Stimulated activated CD4-positive, alpha-beta T cell treated with anti-CD3 and anti-CD28 coated beads, Interleukin-1b, Interleukin-23, amount 100 ng/mL, for 48 hours (primary cell): ENCODE data around the gene OLFML2A.
"Not testable (repeated sequence)": the region's sequence is repeated elsewhere in the genome, so short reads cannot be mapped to it uniquely, and the experiment has no call there.

ENCODE experiments used
- DNase-seq: peaks from one replicate; pipeline ENCODE4 v3.0.0-alpha.2; 2020

Gene OLFML2A

DNA sequence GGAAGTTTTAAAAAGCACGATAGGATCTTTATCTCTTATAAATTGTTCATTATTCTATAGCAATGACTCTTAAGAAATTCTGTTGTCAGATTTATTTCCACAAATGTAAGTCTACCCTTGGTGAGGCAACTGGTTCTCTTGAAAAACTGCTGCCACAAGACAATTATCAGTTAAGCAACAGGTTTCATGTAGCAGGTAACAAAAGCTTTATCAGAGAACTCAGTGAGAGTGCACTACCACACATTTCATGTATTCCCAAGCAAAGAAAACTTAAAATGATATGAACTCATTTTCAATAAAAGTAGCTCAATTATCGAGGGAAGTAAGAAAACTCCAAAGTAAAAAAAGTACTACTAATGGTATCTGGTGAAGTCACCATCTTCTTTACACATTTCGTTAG lies 15.2 kb upstream of the OLFML2A start:
- no peak for DNase-seq

GRCh38 chr9:124762633-124763032 lies 14.3 kb upstream of the OLFML2A start:
- no peak for DNase-seq

GRCh38 chr9:124764774-124765438 lies 12.0 kb upstream of the OLFML2A start:
- DNase-seq, result no peak

DNA sequence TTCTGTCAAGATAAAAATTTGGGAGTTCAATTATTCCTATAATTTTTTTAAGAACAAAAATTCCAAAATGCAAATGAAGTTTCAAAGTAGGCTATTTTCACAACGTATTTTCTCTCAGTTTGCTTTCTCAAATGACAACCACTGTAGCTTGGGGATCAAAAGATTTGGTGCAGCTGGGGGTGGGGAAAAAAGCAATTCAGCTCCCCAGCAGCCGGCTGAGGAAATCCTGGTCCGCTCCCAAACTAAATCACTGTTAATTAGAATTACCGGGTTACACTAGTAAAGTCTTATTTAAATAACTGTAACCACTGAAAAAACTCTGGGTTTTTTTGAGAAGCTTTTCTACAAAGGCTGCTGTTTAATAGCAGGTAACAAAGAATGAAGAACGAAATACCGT lies 11.5 kb upstream of the OLFML2A start:
- DNase-seq, result no peak

DNA sequence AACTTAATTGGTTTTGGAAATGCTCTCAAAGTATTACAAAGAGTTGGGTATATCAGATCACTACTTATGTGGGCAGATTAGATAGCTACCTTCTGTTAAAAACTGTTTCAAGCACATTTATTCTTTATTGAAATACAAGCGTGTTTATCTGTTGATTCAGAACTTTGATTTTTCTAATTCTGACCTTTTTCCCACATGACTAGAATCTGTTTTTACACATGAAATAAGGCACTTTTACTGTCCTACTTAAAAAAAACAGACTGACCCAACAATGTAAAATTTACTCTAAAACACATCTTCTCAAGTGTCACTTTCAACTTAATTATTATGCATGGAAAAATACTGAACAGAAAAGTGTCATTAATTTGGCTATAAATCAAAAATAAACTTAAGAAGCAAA lies 10.6 kb upstream of the OLFML2A start:
- no peak for DNase-seq

DNA sequence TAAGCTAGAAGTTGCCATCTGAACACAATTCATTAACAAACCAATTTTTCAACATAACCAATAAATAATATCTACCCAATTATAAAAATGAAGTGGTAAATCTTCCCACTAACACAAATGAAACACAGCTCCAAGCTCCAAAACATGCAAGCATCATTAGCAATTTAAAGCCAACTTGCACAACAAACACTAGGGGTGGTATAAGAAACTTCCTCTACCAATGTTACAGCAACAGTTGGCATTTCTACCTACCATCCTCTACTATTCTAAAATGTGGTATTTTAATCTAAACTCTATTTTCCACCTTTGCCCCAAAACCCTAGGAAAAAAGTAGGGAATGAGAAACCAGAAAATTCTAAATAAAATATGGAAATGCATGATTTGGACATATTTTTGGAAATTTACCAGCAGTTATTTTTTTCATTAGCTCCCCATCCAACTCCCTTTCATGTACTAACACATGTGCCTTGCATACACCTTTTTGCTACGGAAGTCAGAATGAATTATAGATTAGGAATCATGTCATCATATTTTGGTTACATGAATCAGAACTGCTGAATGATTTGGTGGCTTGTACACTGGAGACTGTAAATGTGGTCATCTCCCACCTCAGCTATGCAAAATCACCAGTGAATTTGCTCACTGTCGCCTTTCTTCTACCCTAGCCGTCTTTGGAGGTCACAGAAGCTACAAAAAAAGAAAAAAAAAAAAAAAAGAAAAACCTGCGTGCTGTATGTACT lies 9.9 kb upstream of the OLFML2A start:
- DNase-seq, result no peak

DNA sequence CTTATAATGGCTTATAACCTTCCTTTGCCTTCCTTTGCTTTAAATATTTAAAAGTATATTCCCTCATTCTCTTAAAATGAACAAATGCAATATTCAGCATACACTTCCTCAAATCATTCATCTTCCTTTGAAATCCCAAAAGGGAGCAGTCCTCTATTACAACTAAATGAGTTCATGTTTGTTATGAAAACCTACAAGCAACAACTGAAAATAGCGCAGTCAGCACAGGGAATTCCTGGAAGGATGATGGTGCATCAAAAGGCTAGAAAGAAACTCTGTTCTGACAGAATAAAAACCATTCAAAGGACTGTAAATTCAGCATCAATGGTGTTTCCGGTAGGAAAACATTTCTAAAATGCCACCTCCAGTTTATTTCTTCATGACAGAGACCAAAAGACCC lies 9.1 kb upstream of the OLFML2A start:
- DNase-seq, result no peak

DNA sequence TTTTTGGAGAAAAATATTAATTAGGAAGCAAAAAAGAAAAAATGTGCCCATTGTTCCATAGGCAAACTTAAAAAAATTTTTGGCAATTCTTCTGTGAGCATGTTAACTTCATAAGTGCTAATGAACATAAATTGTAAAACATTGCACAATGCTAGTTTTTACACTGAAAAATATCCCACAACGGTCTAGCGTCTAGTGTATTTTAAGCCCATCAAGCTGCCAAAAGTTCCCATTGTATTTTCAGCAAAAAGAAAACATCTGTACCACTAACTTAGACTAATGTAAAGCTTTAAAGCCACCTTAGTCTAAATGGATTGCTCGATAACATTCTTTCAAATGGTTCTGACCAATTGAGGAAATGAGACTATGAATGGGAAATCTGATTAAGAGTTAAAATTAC lies 8.6 kb upstream of the OLFML2A start:
- no peak for DNase-seq

GRCh38 chr9:124768750-124769548 lies 8.0 kb upstream of the OLFML2A start:
- no peak for DNase-seq

GRCh38 chr9:124769549-124770358 lies 7.2 kb upstream of the OLFML2A start:
- DNase-seq, result no peak

- DNase-seq, result peak; percentile 23
These were observed 6.4 kb upstream of the OLFML2A start for GRCh38 chr9:124770359-124771020.

DNA sequence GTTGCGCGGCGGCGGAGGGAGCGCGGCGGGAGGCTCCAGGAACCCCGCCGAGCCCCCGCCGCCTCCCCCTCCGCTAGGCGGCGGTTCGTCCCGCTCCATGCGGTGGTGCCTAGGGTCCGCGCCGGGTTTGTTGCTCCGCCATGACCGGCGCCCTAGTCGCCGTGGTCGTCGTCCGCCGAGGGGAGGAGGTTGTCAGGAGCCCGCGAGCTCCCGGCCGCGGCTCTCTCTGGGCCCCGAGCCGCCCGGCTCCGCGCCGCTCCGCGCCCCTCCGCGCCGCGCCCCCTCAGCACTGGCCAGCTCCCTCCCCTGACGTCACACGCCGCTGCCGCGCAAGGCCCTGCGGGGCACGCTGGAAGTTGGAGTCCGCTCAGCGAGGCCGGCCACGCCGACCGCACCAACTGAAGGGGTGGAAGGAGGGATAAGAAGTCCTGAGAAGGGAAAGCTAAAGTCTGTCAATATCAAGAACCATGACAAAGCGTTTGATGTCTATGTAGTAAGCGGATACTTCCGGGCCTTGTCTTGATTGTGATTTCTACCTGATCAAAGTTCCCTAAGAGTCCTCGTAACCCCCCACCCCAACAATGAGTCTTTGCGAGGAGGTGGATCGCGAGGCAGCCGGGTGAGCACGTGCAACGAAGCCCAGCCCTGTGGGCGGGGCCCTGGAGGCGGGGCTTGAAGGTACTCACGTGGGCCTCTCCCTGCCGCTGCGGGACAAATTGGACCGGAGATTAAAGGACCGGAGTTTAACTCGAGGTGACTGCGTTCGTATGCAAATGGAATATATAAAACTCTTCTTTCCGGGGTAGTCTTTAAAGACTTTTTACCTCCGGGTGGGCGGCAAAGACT lies 5.7 kb upstream of the OLFML2A start, which contains the start of gene NR6A1:
NR6A1 (minus strand) TSS at position 291 of the 846 bp plus-strand sequence.
- peak; percentile 94 for DNase-seq

DNA sequence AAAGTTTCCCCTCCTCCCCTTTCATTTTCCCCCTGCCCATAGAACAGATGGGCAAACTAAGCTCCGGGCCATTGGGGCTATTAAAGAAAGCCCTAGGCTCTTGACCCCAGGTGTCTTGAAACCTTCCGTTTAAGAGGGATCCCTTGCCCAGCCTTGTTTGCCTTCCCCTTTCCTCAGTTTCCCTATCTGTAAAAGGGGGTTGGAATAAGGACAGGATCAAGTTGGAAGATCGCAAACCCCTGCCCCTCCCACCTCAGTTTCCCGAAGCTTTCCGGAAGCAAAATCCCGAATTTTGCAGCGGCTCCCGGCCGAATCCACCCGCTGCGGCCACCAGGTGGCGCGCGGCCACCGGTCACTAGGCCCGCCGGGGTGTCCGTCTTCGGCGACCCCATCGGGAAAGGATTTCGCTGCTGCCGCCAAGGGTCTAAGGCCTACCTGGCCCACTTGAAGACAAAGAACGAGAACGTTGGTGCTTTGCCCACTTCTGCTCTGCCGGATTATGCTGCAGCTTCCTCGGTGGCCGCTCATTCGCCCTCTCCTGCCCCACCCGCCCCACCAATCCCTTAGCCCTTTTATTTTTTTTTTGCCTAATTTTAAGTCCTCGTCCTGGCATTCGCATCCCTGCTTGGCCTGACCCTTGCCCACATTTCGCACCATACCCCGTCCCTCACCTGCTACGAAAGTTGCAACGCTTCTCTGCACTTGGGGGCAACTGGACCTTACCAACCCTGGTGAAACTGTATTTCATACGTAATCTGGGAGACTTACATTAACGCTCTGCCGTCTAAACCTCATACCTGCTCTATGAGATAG lies 4.9 kb upstream of the OLFML2A start:
- peak; percentile 19 for DNase-seq

DNA sequence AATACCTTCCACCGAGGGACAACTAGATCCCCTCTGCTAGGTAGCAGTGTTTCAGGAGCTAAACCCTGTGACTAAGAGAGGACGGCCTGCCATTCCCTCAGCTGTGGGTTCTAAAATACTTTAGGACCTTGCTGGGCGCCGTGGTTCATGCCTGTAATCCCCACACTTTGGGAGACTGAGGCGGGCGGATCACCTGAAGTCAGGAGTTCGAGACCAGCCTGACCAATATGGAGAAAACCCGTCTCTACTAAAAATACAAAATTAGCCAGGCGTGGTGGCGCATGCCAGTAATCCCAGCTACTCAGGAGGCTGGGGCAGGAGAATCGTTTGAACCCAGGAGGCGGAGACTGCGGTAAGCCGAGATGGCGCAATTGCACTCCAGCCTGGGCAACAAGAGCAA lies 4.1 kb upstream of the OLFML2A start:
- not testable (repeated sequence) for DNase-seq

DNA sequence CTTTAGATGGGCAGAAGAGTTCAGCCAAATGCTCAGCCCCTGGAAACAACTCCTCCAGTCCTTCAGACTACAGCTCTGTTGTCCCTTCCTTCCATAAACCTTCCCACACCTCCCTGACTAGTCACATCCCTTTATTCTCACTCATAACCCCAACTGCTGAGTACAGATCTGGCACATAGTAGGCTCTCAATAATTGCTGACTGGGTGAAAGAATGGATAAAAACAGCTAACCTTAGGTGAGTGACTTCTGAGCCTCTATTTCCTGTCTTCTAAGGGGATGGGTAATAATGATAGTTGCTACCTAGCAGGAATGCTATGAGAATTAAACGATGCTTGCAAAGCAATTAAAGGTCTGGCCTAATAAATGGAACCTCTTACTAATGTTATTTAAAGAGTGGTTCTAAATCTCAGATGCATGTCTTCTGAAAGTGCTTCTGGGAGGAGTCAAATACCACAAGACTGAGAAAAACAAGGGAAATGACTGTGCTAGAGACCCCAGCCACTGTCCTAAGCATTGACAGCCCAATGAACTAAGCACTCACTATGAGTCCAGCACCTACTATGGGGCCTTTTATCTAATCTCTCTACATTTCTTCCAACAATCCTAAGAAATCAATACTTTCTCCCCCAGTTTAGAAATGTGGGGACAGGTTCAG lies 3.3 kb upstream of the OLFML2A start:
- no peak for DNase-seq

DNA sequence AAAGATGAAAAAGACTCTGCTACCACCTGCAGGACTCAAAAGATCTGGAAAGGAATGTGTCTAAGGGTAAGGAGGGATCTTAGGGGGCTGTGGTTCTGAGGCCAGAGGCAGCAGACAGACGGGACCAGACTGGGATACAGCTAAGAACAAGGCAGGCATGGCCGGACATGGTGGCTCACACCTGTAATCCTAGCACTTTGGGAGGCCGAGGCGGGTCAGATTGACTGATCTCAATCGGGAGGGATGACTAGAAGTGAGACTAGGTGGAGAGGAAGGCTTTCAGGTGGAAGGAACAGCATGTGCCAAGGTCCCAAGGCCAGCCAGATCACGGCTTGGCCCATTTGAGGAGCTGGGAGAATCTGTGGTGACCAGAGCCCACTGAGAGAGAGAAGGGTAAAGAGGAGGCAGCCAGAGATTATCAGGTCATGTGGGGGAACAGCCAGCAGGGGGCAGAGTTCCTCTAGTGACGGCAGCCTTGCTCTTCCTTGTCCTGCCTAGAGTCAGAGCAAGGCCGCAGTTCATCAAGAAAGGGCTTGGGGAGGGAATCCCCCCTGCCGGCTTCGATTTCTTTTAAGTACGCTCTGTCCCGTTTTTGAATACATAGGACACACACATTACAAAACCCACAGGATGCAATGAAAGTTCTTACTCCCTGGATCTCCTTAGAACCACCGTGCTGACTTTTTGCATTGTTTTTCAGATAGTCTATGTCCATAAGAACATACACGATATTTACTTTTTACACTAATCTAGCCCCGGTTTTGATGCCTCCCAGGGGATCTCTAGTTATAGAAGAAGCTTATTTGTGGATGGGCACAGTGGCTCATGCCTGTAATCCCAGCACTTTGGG lies 2.6 kb upstream of the OLFML2A start:
- DNase-seq, result peak; percentile 83

DNA sequence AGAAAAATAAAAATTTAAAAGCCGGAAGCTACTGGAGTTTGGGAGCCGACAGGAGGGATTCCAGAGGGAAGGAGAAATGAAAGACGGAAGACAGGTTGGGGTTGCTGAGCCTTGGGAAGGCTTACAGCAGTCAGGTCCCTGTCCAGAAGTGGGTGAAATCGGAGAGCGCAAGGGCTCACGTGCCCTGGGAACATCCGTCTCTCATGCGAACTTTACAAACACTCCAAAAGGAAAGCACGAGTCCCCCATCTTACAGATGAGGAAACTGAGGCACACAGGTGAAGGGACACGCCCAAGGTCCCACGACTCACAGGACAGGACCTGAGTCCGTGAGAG lies 347 bp upstream of the OLFML2A start:
- DNase-seq, result no peak

DNA sequence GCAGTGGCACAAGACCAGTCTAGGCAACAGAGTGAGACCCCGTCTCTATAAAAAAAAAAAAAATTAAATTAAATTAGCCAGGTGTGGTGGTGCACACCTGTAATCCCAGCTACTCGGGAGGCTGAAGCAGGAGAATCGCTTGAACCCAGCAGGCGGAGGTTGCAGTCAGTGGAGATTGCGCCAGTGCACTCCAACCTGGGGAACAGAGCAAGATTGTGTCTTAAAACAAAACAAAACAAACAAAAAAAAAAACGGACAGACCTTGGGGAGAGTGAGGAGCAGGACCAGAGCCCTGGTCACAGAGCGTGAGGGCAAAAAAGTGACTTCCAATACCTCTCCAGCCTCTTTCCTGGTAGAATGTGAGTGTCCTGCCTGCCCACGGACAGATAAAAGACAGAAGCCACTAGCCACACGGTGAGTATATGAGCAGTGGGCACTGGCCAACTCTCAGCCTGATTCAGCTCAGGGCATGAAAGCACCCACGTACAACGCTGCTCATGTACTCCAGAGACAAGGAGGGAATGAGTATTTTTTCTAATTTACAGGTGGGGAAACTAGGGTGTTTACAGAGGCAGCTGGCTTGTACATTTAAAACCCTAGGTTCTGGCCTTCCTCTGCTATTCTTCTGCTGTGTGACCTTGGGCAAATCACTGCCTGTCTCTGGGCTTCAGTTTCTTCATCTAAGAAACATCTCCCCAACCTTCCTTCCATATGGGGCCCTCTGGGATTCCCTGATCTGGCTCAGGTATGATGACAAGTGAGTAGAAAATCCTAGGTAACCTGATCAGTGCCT lies 1.8 kb downstream of the OLFML2A start:
- DNase-seq, result no peak
